HG02759 (cell line): ENCODE measurements around the gene SQSTM1.

Experiments used
- ATAC-seq: cut with Tn5 transposase; IDR thresholded peaks from one replicate; pipeline ENCODE4 v1.9.1; 2021; ENCODE audit warnings: mild to moderate bottlenecking, moderate library complexity; ENCODE audit not compliant: unreplicated experiment

SQSTM1 gene

GRCh38 chr5:179805529-179806249, 15.0 kb upstream of the SQSTM1 start:
- peak; percentile 16 for ATAC-seq

GRCh38 chr5:179806250-179807048, 14.3 kb upstream of the SQSTM1 start, which contains the start of gene MGAT4B:
TSS of gene MGAT4B (minus strand) at chr5:179806866. CDS start at chr5:179806583, 283 bp downstream.
- peak; percentile 74 for ATAC-seq

GRCh38 chr5:179812135-179812825, 8.4 kb upstream of the SQSTM1 start:
- ATAC-seq = no peak

- no peak for ATAC-seq
Observed at GRCh38 chr5:179812997-179813607, 7.6 kb upstream of the SQSTM1 start.

DNA sequence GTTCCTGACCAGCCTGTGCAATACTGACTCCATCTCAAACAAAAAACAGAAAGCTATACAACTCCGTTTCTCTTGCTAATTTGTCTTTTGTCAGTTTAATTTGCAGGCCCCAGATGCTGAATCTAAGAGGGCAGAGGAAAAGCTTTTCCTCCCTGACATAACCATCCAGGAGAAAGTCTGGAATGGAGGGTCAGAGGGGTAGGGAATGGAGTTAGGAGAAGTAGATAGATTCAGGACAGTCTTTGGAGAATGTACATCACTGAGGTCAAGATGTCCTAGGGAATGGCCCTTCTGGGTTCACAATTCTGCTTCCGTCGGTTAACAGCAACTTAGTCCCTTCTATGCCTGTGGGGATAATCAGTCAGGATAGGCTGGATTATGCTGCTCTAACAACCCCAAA, 6.6 kb upstream of the SQSTM1 start:
- no peak for ATAC-seq

GRCh38 chr5:179815491-179816249, 5.0 kb upstream of the SQSTM1 start:
- no peak for ATAC-seq

GRCh38 chr5:179816401-179816795, 4.3 kb upstream of the SQSTM1 start:
- no peak for ATAC-seq

GRCh38 chr5:179816796-179817469, 3.8 kb upstream of the SQSTM1 start:
- ATAC-seq = no peak

- no peak for ATAC-seq
Observed at GRCh38 chr5:179817470-179817840, 3.2 kb upstream of the SQSTM1 start.

GRCh38 chr5:179817890-179818745, 2.6 kb upstream of the SQSTM1 start:
- ATAC-seq = no peak

GRCh38 chr5:179818746-179819295, 1.9 kb upstream of the SQSTM1 start:
- peak; percentile 70 for ATAC-seq

DNA sequence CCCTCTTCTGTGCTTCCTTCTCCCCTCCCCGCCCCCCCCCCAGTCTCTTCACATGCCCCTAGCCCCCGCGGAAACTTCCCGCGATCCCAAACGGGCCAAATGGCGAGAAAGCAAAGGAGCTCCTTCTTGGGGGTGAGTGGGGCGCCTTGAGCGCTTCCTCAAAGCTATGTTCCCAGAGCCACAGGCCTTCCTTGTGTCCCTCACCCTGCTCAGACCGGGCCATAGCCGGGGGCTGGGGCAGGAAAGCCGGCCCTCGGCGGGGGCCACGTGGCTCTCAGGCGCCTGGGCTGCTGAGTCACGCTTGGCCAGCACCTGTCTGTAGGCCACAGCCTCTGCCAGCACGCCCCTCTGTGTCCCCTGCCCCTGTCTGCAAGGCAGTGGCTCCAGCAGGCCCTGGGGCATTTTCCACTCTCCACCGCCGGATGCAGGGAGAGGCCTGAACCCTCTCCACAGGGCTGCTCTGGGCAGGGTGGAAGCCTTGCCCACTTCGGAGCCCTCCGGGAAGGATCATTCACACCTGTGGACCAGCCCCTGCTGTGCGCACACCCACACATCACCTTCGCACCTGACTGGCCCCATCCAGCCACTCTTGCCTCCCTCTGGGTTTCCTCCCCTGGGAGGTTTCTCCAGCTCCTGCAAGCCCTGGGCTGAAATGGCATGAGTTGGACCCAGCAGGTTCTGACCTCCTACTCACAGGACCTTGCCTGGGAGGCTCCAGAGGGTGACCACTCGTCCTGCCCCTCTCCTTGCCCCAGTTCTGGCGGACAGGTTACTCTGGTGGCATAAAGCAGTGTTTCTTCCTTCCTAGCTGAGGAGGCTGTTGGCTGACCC, 1.2 kb upstream of the SQSTM1 start:
- ATAC-seq = peak; percentile 23

DNA sequence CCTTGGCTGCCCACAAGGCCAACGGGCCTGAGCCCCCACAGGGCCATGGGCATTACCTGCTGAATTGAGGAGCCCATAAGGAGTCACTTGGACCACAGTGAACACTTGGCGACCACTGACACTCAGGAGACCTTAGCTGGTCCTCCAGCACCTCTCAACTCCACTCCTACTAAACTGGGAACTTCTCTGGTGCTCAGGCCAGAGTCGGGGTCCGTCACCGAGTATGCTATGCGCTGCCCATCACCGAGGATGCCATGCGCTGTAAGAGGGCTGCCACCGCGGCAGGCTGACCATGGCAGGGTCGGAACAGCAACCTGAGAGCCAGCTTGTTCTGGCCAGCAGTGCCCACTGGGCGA, 600 bp upstream of the SQSTM1 start:
- no peak for ATAC-seq

DNA sequence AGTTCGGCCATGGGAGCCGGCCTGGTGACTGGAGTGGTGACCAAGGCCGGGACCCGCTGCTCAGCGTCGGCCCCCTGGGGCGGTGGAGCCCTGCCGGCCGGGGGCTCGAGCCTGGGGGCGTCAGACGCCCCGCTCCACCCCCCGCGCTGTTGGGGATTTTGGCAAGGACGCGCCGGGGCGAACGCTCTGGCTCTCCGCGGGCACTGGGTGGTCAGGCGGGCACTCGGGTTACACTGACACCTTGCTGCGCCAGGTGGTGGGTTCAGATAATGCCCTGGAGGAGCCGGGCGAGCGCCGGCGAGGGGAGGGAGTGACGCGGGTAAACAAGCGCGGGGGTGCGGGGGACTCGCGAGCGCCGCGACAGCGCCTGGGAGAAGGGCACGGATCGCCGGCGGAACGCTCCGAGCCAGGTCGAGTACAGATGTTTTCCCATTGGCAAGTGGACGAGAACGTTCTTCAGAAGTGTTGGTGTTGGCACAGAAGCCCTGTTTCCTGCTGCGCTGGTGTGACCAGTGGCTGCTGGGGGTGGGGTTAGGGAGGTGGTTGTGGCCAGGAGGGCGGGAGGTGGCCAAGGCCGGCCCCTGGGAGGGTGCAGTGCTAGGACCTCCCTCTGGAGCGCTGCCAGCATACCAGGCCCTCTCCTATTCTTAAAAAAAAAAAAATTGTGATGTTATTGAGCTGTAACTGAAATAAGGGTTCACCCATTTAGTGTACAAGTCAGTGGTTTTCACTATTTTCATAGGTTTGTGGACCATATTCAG, 773 bp downstream of the SQSTM1 start:
- ATAC-seq = peak; percentile 43

DNA sequence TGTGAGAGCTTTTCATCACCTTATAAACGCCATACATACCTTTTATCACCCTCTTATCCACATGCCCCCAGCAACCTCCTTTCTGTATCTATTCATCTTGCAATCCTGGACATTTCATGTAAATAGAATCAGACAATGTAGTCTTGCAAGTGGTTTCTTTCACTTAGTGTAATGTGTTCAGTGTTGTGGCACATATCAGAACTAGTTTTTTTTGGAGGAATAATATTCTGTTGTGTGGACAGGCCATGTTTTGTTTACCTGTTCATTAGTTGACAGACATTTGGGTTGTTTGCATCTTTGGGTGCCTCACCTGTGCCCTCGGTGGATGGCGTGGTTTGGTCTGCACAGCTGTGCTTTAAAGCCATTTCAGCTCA, 1.3 kb downstream of the SQSTM1 start:
- ATAC-seq = no peak

DNA sequence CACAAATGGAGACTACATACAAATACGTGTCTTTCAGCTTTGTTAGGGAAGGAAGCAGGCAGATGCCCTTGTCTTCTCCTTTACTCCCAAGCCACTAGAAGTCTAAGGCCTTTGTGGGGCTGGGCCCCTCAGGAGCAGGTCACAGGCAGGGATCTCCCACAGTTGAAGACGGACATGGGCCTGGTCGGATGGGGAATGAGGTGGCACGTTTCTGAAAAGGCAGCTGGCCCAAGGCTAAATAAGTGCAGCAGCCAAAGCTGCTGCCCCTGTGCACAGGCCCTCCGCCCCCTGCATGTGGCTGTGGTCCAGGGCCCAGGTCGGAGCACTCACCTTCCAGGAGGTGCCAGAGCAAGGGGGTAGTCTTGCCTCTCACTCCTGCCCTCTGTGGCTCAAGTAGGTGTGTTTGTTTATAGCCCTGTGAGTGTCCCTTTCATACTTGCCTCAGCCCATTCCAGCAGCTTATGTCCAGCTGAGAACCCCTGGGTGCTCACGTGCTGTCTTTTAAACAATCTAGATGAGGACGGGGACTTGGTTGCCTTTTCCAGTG, 1.8 kb downstream of the SQSTM1 start:
- no peak for ATAC-seq
